Astrocyte of the spinal cord (primary cell): Measurements from ENCODE around the gene SLC8A2.

Experiments
- DNase-seq: peaks from one replicate; pipeline ENCODE4 v3.0.0; 2011; ENCODE audit warnings: low read depth, low spot score
- H3K4me3 ChIP-seq: 2 replicates; pipeline ENCODE4 v1.5.1; 2011; ENCODE audit warnings: low read depth, mild to moderate bottlenecking, low read length, moderate library complexity
- CTCF ChIP-seq: IDR thresholded peaks from 2 replicates; pipeline ENCODE4 v1.5.1; 2012; ENCODE audit warnings: low read depth, mild to moderate bottlenecking, low read length, inconsistent platforms
- in situ Hi-C: cut with HindIII; loops from 2 replicates; pipeline ENCODE4 v1.10.0; 2017; ENCODE audit warnings: low sequenced_read_pairs

SLC8A2 gene

GRCh38 chr19:47464675-47465419 is 6.8 kb downstream of the SLC8A2 start:
- DNase-seq: no peak
- in situ Hi-C loops: no loop called here
- TF ChIP-seq CTCF: no peak
- H3K4me3 ChIP-seq: no peak overlapping the region

GRCh38 chr19:47461876-47462275 is 9.8 kb downstream of the SLC8A2 start:
- in situ Hi-C loops: no loop called here
- TF ChIP-seq CTCF: no peak

GRCh38 chr19:47459477-47459876 is 12.2 kb downstream of the SLC8A2 start:
- in situ Hi-C loops: no loop called here
- DNase-seq: no peak
- H3K4me3 ChIP-seq: no peak overlapping the region
- TF ChIP-seq CTCF: no peak

More at GRCh38 chr19:47461876-47462275, 9.8 kb downstream of the SLC8A2 start:
- DNase-seq: no peak
- H3K4me3 ChIP-seq: no peak overlapping the region

- in situ Hi-C loops: no loop called here
- no peak for TF ChIP-seq CTCF
- DNase-seq: no peak
- H3K4me3 ChIP-seq: no peak overlapping the region
These were observed 13.0 kb downstream of the SLC8A2 start for GRCh38 chr19:47458672-47459071.

- in situ Hi-C loops: no loop called here
- no peak for TF ChIP-seq CTCF
- no peak overlapping the region for H3K4me3 ChIP-seq
- no peak for DNase-seq
These were observed 14.8 kb downstream of the SLC8A2 start for GRCh38 chr19:47456721-47457474.

GRCh38 chr19:47450478-47450877 is 21.2 kb downstream of the SLC8A2 start:
- no peak for TF ChIP-seq CTCF
- no peak overlapping the region for H3K4me3 ChIP-seq
- in situ Hi-C loops: no loop called here
- no peak for DNase-seq
